ENCODE measurements around the gene BCL7A.
A peak's percentile ranks its signal among the peaks of the same experiment; 100 is the strongest.
"Not testable (repeated sequence)": the region's sequence is repeated elsewhere in the genome, so short reads cannot be mapped to it uniquely, and the experiment has no call there.

BCL7A gene

DNA sequence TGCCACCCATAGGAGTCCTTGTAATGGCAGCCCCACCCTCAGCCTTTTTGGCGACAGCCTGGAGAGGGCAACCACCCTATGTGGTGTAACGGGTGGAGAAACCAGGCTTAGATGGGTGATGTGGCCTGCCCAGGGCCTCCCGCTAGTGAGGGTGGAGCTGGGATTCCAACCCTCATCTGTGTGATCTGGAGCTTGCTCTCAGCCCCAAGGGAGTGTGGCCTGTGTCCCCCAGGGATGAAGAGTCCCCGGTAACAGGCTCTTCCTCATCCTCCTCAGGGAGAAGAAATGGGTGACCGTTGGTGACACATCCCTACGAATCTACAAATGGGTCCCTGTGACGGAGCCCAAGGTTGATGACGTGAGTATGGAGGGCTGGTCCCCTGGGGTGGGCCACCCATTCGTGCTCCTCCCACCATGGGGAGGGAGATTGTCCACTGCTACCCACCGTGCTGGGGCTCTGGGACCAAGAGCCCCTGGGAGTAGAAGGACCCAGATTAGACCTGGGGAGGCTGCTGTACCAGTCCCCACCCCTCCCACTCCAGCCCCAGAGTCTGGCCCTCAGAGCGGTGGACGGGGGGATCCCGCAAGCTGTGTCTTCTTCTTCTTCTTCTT, 8.8 kb downstream of the BCL7A start:
- no peak for DNase-seq (ENCODE audit: low spot score)
- ChIA-PET POLR2A (ENCODE audit: low non-redundant PET) (no interaction called here), CTCF (interaction anchor here (0.6 to 1.0 kb wide), 4 partner anchors 39 to 407 kb away, joined by 3 read pairs; partner anchors contain the start of gene RHOF)
- TF ChIP-seq, protein P1, sequence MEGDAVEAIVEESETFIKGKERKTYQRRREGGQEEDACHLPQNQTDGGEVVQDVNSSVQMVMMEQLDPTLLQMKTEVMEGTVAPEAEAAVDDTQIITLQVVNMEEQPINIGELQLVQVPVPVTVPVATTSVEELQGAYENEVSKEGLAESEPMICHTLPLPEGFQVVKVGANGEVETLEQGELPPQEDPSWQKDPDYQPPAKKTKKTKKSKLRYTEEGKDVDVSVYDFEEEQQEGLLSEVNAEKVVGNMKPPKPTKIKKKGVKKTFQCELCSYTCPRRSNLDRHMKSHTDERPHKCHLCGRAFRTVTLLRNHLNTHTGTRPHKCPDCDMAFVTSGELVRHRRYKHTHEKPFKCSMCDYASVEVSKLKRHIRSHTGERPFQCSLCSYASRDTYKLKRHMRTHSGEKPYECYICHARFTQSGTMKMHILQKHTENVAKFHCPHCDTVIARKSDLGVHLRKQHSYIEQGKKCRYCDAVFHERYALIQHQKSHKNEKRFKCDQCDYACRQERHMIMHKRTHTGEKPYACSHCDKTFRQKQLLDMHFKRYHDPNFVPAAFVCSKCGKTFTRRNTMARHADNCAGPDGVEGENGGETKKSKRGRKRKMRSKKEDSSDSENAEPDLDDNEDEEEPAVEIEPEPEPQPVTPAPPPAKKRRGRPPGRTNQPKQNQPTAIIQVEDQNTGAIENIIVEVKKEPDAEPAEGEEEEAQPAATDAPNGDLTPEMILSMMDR (conservative IDR thresholded peaks at IDR 0.05; ENCODE audit: low read depth), result no peak
- H3K27ac ChIP-seq, result peak overlapping the region; percentile 93

DNA sequence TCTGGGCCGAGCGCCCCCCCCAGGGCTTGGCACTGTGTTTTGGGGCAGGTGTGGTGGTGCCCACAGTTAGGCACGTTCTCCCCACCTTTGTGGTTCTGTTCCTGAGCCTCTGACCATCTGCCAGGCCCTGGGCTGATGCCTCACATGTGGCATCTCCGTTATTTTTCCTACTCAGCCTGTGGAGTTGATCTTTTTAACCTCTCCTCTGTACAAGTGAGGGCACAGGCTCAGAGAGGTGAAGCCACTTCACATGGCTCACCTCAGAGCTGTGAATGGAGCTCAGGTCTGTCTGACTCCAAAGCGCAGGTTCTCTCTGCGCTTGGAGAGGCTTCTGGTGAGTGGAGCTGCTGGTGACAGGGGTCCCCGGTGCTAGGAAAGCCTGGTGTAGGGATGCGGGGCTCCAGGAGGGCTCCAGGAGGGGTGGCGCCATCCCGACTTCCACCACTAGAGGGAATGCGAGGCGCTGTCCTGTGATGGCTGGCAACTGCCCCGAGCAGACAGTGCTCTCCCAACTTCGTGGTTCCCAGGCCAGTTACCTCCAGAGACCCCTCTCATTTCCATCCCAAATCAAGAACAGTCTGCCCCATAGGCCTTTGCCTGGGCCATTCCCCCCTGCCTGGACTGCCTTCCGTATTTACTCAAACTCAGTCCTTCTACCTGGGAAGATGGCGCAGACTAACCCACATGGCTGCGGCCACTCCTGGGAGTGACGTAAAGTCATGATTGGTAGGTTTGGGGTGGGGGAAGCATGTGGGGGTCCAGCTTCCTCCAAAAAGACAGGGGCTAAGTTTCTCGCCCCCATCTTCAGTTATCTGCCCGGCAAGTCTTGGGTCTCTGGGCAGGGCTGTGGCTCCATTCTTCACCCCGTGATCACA, 9.9 kb downstream of the BCL7A start:
- ChIA-PET CTCF (interaction anchor here (0.6 to 0.7 kb wide), 2 partner anchors 15 to 401 kb away, joined by 3 to 5 read pairs; no protein-coding TSS in a partner anchor), POLR2A (ENCODE audit: low non-redundant PET) (no interaction called here)
- no peak for DNase-seq (ENCODE audit: low spot score)
- TF ChIP-seq, protein P1 (conservative IDR thresholded peaks at IDR 0.05; ENCODE audit: low read depth), result peak; percentile 51
- peak overlapping the region; percentile 93 for H3K27ac ChIP-seq

DNA sequence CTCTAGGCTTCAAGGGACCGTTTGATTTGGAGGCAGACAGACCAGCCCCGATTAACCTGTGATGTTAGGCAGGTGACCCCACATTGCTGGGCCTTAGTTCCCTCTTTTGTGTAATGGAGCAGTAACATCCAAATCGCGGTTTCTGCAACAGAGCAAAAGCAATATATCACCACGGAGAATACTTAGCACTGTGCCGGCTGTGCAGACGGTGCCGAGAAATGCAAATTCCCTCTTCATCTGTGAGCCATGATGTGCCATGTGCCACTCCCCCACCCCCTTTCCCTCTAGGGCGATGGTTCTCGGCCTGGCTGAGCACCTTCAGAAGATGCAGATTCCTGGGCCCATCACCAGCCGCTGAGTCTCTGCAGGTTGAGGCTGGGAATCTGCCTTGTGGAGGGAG, 10.9 kb downstream of the BCL7A start:
- TF ChIP-seq, protein P1 (conservative IDR thresholded peaks at IDR 0.05; ENCODE audit: low read depth), result no peak
- ChIA-PET CTCF (no interaction called here), POLR2A (ENCODE audit: low non-redundant PET) (no interaction called here)
- peak overlapping the region; percentile 93; the same call in 1 of the 2 replicates for H3K27ac ChIP-seq
- no peak for DNase-seq (ENCODE audit: low spot score)

DNA sequence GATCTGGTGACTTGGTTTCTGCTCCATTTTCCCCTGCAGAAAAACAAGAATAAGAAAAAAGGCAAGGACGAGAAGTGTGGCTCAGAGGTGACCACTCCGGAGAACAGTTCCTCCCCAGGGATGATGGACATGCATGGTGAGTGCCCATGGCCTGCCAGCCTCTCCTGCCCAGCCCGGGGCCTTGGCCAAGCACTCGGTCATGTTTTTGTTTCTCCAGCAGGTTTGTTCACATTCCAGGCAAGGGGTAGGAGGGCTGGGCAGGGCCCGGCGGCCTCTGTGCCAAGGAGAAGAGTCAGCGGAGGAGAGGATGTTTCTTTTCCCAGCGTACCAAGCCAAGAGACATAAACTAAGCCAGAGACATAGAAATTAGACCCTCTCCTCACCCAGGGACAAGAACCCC, 13.6 kb downstream of the BCL7A start:
- ChIA-PET CTCF (no interaction called here), POLR2A (ENCODE audit: low non-redundant PET) (no interaction called here)
- TF ChIP-seq, protein P1 (conservative IDR thresholded peaks at IDR 0.05; ENCODE audit: low read depth), result no peak
- H3K27ac ChIP-seq, result peak overlapping the region; percentile 55
- DNase-seq (ENCODE audit: low spot score), result peak; percentile 83

DNA sequence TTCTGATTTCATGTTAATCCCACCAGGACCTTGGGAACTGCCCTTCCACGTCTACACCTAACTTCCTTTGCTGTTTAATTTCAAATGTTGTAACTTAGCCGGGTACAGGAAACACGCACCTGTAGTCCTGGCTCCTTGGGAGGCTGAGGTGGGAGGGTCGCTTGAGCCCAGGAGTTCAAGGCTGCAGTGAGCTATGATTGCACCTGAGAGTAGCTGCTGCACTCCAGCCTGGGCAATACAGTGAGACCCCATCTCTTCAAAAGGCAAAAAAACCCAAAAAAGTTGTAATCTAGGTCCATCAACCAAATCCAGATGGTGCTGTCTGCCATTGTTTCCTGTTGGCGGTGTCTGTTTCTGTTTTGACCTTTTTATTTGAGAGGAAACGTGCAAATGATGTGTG, 14.5 kb downstream of the BCL7A start:
- peak overlapping the region; percentile 55 for H3K27ac ChIP-seq
- ChIA-PET CTCF (interaction anchor here (0.6 to 0.7 kb wide), 2 partner anchors 18 to 34 kb away, joined by 3 read pairs; no protein-coding TSS in a partner anchor), POLR2A (ENCODE audit: low non-redundant PET) (no interaction called here)
- TF ChIP-seq, protein P1 (conservative IDR thresholded peaks at IDR 0.05; ENCODE audit: low read depth), result no peak
- DNase-seq (ENCODE audit: low spot score), result no peak

DNA sequence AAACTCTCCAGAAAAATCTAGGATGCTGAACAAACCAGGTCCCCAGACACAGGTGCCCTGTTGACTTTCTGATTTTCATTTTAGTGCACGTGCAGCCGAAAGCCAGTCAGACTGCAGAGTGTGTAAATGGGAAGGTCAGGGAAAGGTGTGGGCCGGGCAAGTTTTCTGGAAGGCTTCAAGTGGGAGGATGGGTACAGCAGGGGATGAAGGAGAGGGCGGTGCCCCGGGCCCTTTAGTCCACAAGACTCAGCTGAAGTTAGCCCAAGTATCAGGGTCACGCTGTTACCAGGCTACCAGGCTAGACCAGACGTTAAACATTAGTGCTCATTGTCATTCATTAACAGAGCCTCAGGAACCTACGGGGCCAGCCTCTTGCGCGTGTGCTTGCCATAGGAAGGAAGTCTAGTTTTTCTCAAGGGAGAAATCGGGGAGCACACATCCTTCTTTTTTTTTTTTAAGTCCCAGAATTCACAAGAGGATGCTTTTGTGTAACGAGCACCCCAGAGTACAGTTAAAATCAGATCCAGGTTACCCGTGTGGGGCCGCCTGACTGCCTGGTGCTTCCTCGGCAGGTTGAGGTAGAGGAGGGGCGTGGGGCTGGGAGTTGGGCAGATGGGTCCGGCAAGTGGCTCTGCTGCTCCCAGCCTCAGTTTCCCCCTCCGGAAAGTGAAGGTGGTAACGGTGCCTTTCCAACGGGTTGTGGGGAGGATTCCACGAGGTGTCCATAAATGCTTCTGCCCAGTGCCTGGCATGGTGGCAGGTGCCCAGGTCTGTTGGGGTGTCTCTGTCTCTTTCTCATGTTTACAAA, 19.1 kb downstream of the BCL7A start:
- H3K27ac ChIP-seq, result peak overlapping the region; percentile 39
- no peak for DNase-seq (ENCODE audit: low spot score)
- ChIA-PET POLR2A (ENCODE audit: low non-redundant PET) (no interaction called here), CTCF (interaction anchor here (0.6 kb wide), 2 partner anchors 27 to 32 kb away, joined by 3 to 4 read pairs; no protein-coding TSS in a partner anchor)
- TF ChIP-seq, protein P1 (conservative IDR thresholded peaks at IDR 0.05; ENCODE audit: low read depth), result no peak

DNA sequence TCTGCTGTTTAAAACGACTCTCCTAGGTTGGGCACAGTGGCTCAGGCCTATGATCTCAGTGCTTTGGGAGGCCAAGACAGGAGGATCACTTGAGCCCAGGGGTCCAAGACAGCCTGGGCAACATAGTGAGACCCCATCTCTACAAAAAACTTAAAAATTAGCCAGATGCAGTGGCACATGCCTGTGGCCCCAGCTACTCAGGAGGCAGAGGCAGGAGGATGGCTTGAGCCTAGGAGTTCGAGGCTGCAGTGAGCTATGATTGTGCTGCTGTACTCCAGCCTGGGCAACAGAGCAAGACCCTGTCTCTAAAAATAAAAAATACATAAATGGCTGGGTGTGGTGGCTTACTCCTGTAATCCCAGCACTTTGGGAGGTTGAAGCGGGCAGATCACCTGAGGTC, 19.8 kb downstream of the BCL7A start:
- POLR2A ChIA-PET (ENCODE audit: low non-redundant PET); CTCF ChIA-PET; DNase-seq (ENCODE audit: low spot score): not testable (repeated sequence)
- H3K27ac ChIP-seq, result peak overlapping the region; percentile 39

Measured in RWPE1 (cell line).